HCT116 (cell line): ENCODE data around the gene FAH. TPM values are rescaled to one million over a fixed set of nuclear protein-coding genes. Genes with fewer than 3 reads are reported as not detected.

Source experiments
- ATAC-seq: fragments of 200-7000 bp; cut with Tn5 transposase; 2 replicates; pipeline ENCODE4 v1.9.1; 2020; ENCODE audit warnings: mild to moderate bottlenecking, moderate library complexity
- BruUV-seq: library from RNA; stranded (reverse); fragments of 400-500 nt; replicated peaks from 2 replicates; lab custom pipeline; 2021; lab: Mats Ljungman, UMichigan
- CTCF ChIA-PET: fragments of 300-600 bp; sonication (Branson Sonifier 250); formaldehyde crosslinking; loops from one replicate; lab custom pipeline; 2021; ENCODE audit warnings: antibody characterized with exemption; lab: Charles Lee
- POLR2A ChIA-PET: fragments of 300-600, 350-600 bp; sonication (Branson Sonifier 250); formaldehyde crosslinking; loops from one replicate; lab custom pipeline; 2021; ENCODE audit warnings: antibody characterized with exemption; lab: Charles Lee
- RAD21 ChIA-PET, 2 experiments: fragments of 300-600 bp; sonication (Branson Sonifier 250); formaldehyde crosslinking; loops; one replicate each; lab custom pipeline; 2023; ENCODE audit warnings: low total read pairs in 2 of 2; ENCODE audit not compliant: uncharacterized antibody in 2 of 2, unreplicated experiment in 2 of 2, low non-redundant PET in 1 of 2; lab: Charles Lee
- DNase-seq: peaks from one replicate; pipeline ENCODE4 v3.0.0-alpha.2; 2010; ENCODE audit warnings: low read depth, low spot score
- H2AFZ ChIP-seq: fragments of 200-600 bp; shearing (Covaris generic), sonication (generic); 2 replicates; pipeline ENCODE4 v1.6.1; 2017; ENCODE audit warnings: low read depth, mixed run types, mixed read lengths, antibody characterized with exemption, low read length; ENCODE audit not compliant: poor library complexity, severe bottlenecking
- H3K27ac ChIP-seq: 2 replicates; pipeline ENCODE4 v1.5.1; 2012; ENCODE audit warnings: low read depth, low read length
- H3K27me3 ChIP-seq: fragments of 200-600 bp; sonication (generic); 2 replicates; pipeline ENCODE4 v1.6.1; 2016; ENCODE audit warnings: mixed run types, low read length, mixed read lengths; ENCODE audit not compliant: insufficient read depth
- H3K36me3 ChIP-seq, 2 experiments: fragments of 200-500 bp in 1 of 2; fragments of 200-600 bp in 1 of 2; sonication (Bioruptor generic) in 1 of 2; sonication (generic) in 1 of 2; 2 replicates each; pipeline versions ENCODE4 v1.5.1 to v1.6.1; 2014 to 2016; ENCODE audit warnings: low read length in 2 of 2, inconsistent platforms in 1 of 2, mixed read lengths in 1 of 2, mixed run types in 1 of 2; ENCODE audit not compliant: insufficient read depth in 2 of 2, control insufficient read depth in 1 of 2
- H3K4me1 ChIP-seq, 2 experiments: fragments of 200-600 bp in 1 of 2; sonication (generic) in 1 of 2; 2 replicates each; pipeline versions ENCODE4 v1.5.1 to v1.6.1; 2012 to 2017; ENCODE audit warnings: low read length in 2 of 2, inconsistent platforms in 1 of 2, mild to moderate bottlenecking in 1 of 2, mixed read lengths in 1 of 2, mixed run types in 1 of 2, moderate library complexity in 1 of 2; ENCODE audit not compliant: insufficient read depth in 2 of 2, control insufficient read depth in 1 of 2
- H3K4me2 ChIP-seq: fragments of 200-600 bp; sonication (generic); 2 replicates; pipeline ENCODE4 v1.6.1; 2017; ENCODE audit warnings: mixed run types, low read length, mixed read lengths
- H3K4me3 ChIP-seq, 2 experiments: fragments of 200-600 bp in 1 of 2; sonication (generic) in 1 of 2; replicated peaks in 1 of 2; 2 replicates each; pipeline ENCODE4 v1.5.1; 2011 to 2016; ENCODE audit warnings: low read length in 2 of 2, control low read depth in 1 of 2, low read depth in 1 of 2, mild to moderate bottlenecking in 1 of 2, mixed read lengths in 1 of 2, mixed run types in 1 of 2
- H3K79me2 ChIP-seq: fragments of 200-600 bp; sonication (generic); 2 replicates; pipeline ENCODE4 v1.6.1; 2017; ENCODE audit warnings: mild to moderate bottlenecking, mixed run types, low read length, moderate library complexity, mixed read lengths; ENCODE audit not compliant: insufficient read depth
- H3K9ac ChIP-seq: fragments of 200-600 bp; sonication (generic); 2 replicates; pipeline ENCODE4 v1.6.1; 2016; ENCODE audit warnings: low read length, mixed read lengths
- H3K9me2 ChIP-seq: fragments of 200-600 bp; sonication (generic), shearing (Covaris generic); 2 replicates; pipeline ENCODE4 v1.6.1; 2017; ENCODE audit warnings: mixed run types, mild to moderate bottlenecking, moderate library complexity; ENCODE audit not compliant: insufficient read depth
- H3K9me3 ChIP-seq, 2 experiments: fragments of 200-500 bp in 1 of 2; fragments of 200-600 bp in 1 of 2; sonication (Bioruptor generic) in 1 of 2; sonication (generic) in 1 of 2; 2 replicates each; pipeline ENCODE4 v1.6.1; 2014 to 2017; ENCODE audit warnings: low read length in 2 of 2, mixed read lengths in 2 of 2, inconsistent platforms in 1 of 2, low read depth in 1 of 2, mild to moderate bottlenecking in 1 of 2, mixed run types in 1 of 2, moderate library complexity in 1 of 2; ENCODE audit not compliant: control insufficient read depth in 1 of 2, insufficient read depth in 1 of 2
- H4K20me1 ChIP-seq: fragments of 200-600 bp; sonication (generic), shearing (Covaris generic); 2 replicates; pipeline ENCODE4 v1.6.1; 2017; ENCODE audit warnings: mixed run types, mild to moderate bottlenecking, moderate library complexity; ENCODE audit not compliant: insufficient read depth
- CEBPB ChIP-seq: IDR thresholded peaks from 2 replicates; pipeline ENCODE4 v1.6.1; 2012; ENCODE audit warnings: low read depth
- EGR1 ChIP-seq: IDR thresholded peaks from 2 replicates; pipeline ENCODE4 v1.6.1; 2012; ENCODE audit warnings: low read depth
- EZH2 ChIP-seq: fragments of 200-600 bp; sonication (generic); IDR thresholded peaks from 2 replicates; pipeline ENCODE4 v1.6.1; 2017; ENCODE audit warnings: antibody characterized with exemption, mixed run types
- RAD21 ChIP-seq: IDR thresholded peaks from 2 replicates; pipeline ENCODE4 v1.6.1; 2012; ENCODE audit warnings: low read depth, mild to moderate bottlenecking
- SIN3A ChIP-seq: IDR thresholded peaks from 2 replicates; pipeline ENCODE4 v1.6.1; 2012; ENCODE audit warnings: low read depth
- SP1 ChIP-seq: IDR thresholded peaks from 2 replicates; pipeline ENCODE4 v1.6.1; 2012; ENCODE audit warnings: low read depth
- SRF ChIP-seq: IDR thresholded peaks from 2 replicates; pipeline ENCODE4 v1.6.1; 2012; ENCODE audit warnings: low read depth
- TCF7L2 ChIP-seq: IDR thresholded peaks from 2 replicates; pipeline ENCODE4 v1.7.0; 2011; ENCODE audit warnings: borderline replicate concordance, inconsistent platforms; ENCODE audit not compliant: insufficient read depth, insufficient read length; ENCODE audit errors: extremely low read depth
- YY1 ChIP-seq: IDR thresholded peaks from 2 replicates; pipeline ENCODE4 v1.6.1; 2011; ENCODE audit warnings: low read length, low read depth, moderate library complexity, mild to moderate bottlenecking; ENCODE audit not compliant: insufficient replicate concordance; ENCODE audit errors: extremely low read depth
- ZFX ChIP-seq: fragments of 450-650 bp; IDR thresholded peaks from 2 replicates; pipeline ENCODE4 v1.6.1; 2017
- ZNF274 ChIP-seq: fragments of 200-500 bp; sonication (Bioruptor generic); IDR thresholded peaks from 2 replicates; pipeline ENCODE4 v1.6.1; 2014; ENCODE audit warnings: mild to moderate bottlenecking, low read depth, low read length, inconsistent platforms
- intact Hi-C: fragments of 100-400 bp; cut with micrococcal nuclease; formaldehyde crosslinking; loops from 2 replicates; pipeline ENCODE4 v1.10.0; 2022
- total RNA-seq: library from RNA; stranded (reverse); gene quantifications from one replicate; pipeline ENCODE4 v1.2.1, GENCODE V29; 2021; ENCODE audit not compliant: unreplicated experiment
- TF ChIP-seq, protein P1 (sequence below), 3 experiments: fragments of 200-600 bp in 1 of 3; sonication (generic) in 1 of 3; IDR thresholded peaks in 2 of 3; conservative IDR thresholded peaks in 1 of 3; 2 replicates each; pipeline ENCODE4 v1.5.1; 2012 to 2017; ENCODE audit warnings: low read depth in 2 of 3, low read length in 2 of 3, antibody characterized with exemption in 1 of 3, borderline replicate concordance in 1 of 3, control low read depth in 1 of 3, mild to moderate bottlenecking in 1 of 3, mixed read lengths in 1 of 3, mixed run types in 1 of 3, moderate library complexity in 1 of 3; ENCODE audit not compliant: insufficient read depth in 1 of 3
- TF ChIP-seq, protein P2 (sequence below): IDR thresholded peaks from 2 replicates; pipeline ENCODE4 v1.6.1; 2011; ENCODE audit warnings: mild to moderate bottlenecking, low read length, moderate library complexity; ENCODE audit not compliant: insufficient replicate concordance; ENCODE audit errors: extremely low read depth
- TF ChIP-seq, protein P3 (sequence below): IDR thresholded peaks from 2 replicates; pipeline ENCODE4 v1.6.1; 2012; ENCODE audit warnings: low read depth
- TF ChIP-seq, protein P4 (sequence below): IDR thresholded peaks from 2 replicates; pipeline ENCODE4 v1.6.1; 2012

Gene FAH
- total RNA-seq, 1 experiment from 2014 or later, result 20.0 TPM

DNA sequence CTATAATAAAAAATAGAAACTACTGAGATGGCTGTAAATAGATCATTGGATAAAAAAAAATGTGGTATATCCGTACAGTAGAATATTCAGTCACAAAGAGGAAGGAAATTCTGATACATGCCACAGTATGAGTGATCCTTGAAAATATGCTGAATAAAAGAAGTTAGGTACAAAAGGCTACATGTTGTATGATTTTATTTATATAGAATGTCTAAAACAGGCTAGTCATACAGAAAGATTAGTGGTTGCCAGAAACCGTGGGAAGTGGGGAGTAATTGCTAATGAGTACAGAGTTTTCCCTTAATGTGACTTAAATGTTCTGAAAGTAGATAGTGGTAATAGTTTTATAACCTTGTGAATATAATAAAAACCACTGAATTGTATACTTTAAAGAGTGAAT lies 24.9 kb upstream of the FAH start:
- no peaks in the 10 kb centered on the region for H4K20me1 ChIP-seq
- DNase-seq (no peak), ATAC-seq (no peak)
- H3K4me2 ChIP-seq, result no peak overlapping the region
- BruUV-seq, result no TSS peak
- H3K4me1 ChIP-seq, result no peaks in the 10 kb centered on the region
- ChIA-PET POLR2A (no interaction called here), RAD21 (no interaction called here), CTCF (no interaction called here)
- no peak overlapping the region for H3K27ac ChIP-seq
- TF ChIP-seq, protein P1, sequence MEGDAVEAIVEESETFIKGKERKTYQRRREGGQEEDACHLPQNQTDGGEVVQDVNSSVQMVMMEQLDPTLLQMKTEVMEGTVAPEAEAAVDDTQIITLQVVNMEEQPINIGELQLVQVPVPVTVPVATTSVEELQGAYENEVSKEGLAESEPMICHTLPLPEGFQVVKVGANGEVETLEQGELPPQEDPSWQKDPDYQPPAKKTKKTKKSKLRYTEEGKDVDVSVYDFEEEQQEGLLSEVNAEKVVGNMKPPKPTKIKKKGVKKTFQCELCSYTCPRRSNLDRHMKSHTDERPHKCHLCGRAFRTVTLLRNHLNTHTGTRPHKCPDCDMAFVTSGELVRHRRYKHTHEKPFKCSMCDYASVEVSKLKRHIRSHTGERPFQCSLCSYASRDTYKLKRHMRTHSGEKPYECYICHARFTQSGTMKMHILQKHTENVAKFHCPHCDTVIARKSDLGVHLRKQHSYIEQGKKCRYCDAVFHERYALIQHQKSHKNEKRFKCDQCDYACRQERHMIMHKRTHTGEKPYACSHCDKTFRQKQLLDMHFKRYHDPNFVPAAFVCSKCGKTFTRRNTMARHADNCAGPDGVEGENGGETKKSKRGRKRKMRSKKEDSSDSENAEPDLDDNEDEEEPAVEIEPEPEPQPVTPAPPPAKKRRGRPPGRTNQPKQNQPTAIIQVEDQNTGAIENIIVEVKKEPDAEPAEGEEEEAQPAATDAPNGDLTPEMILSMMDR (IDR thresholded peaks at IDR 0.05 in 2 of 3, conservative IDR thresholded peaks at IDR 0.05 in 1 of 3; ENCODE audit: borderline replicate concordance in 1 of 3, insufficient read depth in 1 of 3, low read depth in 2 of 3, low read length in 2 of 3), result no peak
- TF ChIP-seq, protein P2, sequence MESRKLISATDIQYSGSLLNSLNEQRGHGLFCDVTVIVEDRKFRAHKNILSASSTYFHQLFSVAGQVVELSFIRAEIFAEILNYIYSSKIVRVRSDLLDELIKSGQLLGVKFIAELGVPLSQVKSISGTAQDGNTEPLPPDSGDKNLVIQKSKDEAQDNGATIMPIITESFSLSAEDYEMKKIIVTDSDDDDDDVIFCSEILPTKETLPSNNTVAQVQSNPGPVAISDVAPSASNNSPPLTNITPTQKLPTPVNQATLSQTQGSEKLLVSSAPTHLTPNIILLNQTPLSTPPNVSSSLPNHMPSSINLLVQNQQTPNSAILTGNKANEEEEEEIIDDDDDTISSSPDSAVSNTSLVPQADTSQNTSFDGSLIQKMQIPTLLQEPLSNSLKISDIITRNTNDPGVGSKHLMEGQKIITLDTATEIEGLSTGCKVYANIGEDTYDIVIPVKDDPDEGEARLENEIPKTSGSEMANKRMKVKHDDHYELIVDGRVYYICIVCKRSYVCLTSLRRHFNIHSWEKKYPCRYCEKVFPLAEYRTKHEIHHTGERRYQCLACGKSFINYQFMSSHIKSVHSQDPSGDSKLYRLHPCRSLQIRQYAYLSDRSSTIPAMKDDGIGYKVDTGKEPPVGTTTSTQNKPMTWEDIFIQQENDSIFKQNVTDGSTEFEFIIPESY, result no peak
- TF ChIP-seq CEBPB (no peak), EGR1 (no peak), ZNF274 (no peak), EZH2 (no peak), SIN3A (no peak), ZFX (no peak), TCF7L2 (no peak), SRF (no peak), SP1 (no peak), RAD21 (no peak), YY1 (no peak)
- TF ChIP-seq, protein P3, sequence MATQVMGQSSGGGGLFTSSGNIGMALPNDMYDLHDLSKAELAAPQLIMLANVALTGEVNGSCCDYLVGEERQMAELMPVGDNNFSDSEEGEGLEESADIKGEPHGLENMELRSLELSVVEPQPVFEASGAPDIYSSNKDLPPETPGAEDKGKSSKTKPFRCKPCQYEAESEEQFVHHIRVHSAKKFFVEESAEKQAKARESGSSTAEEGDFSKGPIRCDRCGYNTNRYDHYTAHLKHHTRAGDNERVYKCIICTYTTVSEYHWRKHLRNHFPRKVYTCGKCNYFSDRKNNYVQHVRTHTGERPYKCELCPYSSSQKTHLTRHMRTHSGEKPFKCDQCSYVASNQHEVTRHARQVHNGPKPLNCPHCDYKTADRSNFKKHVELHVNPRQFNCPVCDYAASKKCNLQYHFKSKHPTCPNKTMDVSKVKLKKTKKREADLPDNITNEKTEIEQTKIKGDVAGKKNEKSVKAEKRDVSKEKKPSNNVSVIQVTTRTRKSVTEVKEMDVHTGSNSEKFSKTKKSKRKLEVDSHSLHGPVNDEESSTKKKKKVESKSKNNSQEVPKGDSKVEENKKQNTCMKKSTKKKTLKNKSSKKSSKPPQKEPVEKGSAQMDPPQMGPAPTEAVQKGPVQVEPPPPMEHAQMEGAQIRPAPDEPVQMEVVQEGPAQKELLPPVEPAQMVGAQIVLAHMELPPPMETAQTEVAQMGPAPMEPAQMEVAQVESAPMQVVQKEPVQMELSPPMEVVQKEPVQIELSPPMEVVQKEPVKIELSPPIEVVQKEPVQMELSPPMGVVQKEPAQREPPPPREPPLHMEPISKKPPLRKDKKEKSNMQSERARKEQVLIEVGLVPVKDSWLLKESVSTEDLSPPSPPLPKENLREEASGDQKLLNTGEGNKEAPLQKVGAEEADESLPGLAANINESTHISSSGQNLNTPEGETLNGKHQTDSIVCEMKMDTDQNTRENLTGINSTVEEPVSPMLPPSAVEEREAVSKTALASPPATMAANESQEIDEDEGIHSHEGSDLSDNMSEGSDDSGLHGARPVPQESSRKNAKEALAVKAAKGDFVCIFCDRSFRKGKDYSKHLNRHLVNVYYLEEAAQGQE, result no peak
- TF ChIP-seq, protein P4, sequence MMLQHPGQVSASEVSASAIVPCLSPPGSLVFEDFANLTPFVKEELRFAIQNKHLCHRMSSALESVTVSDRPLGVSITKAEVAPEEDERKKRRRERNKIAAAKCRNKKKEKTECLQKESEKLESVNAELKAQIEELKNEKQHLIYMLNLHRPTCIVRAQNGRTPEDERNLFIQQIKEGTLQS, result no peak
- intact Hi-C loops, result no loop called here
- no peak overlapping the region for H3K9ac ChIP-seq
- H3K4me3 ChIP-seq, result no peak overlapping the region
- no peaks in the 10 kb centered on the region for H3K9me2 ChIP-seq
- H3K27me3 ChIP-seq, result no peaks in the 10 kb centered on the region
- no peaks in the 10 kb centered on the region for H3K79me2 ChIP-seq
- H2AFZ ChIP-seq, result no peak overlapping the region
- H3K9me3 ChIP-seq, result no peaks in the 10 kb centered on the region
- H3K36me3 ChIP-seq, result peaks cover 0 to 2% of the 10 kb centered on the region in 2 experiments; a peak in 1 of 4 replicates
